Measurements from ENCODE around the gene TMTC3. TPM values are rescaled to one million over a fixed set of nuclear protein-coding genes. Genes with fewer than 3 reads are reported as not detected.

The TMTC3 gene
- polyA plus RNA-seq, 1 of the 3 experiments (the other 2 are of a cell fraction): 2.8 TPM

DNA sequence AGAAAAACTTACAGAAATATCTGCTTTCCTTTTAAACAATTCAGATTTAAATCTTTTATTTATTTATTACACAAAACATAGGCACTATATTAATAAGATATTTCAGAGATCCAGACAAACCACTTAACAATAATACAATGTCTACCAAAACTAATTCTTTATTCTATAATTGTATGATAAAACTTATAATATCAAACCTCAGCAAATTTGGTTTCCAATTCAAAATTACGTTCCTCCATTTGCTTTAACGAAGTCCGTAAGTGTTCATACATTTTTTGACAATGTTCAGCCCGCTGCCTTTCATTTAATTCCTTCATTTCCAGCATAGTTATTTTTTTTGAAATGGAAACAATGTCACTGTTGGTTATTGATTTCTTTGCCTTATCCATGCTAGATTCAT, 48.5 kb upstream of the TMTC3 start:
- DNase-seq: no peak
- 94% methylated on average over 4 of the region's 4 CpGs for WGBS (ENCODE audit: low lambda C conversion rate)
- H2AFZ ChIP-seq (ENCODE audit: low read depth): no peak overlapping the region
- H3K4me2 ChIP-seq: no peak overlapping the region
- no peaks in the 10 kb centered on the region for H3K4me1 ChIP-seq (ENCODE audit: control insufficient read depth in 1 of 2, insufficient read depth in 2 of 2, low read depth in 1 of 2, low read length in 1 of 2)
- POLR2A ChIA-PET: no interaction called here
- H3K9me3 ChIP-seq: no peaks in the 10 kb centered on the region
- H4K20me1 ChIP-seq (ENCODE audit: insufficient read depth): no peaks in the 10 kb centered on the region
- no peaks in the 10 kb centered on the region for H3K27me3 ChIP-seq (ENCODE audit: insufficient read depth)
- CTCF ChIA-PET: no interaction called here
- no peak overlapping the region for H3K27ac ChIP-seq (ENCODE audit: low read depth in 2 of 2, low read length in 1 of 2)
- no peaks in the 10 kb centered on the region for H3K79me2 ChIP-seq (ENCODE audit: insufficient read depth)
- no peaks in the 10 kb centered on the region for H3F3A ChIP-seq (replicated peaks; ENCODE audit: insufficient read depth)
- no peak overlapping the region for H3K4me3 ChIP-seq (ENCODE audit: low read depth in 2 of 2, low read length in 1 of 2)
- no peak overlapping the region for H3K9ac ChIP-seq
- H3K36me3 ChIP-seq (replicated peaks in 1 of 2; ENCODE audit: control insufficient read depth in 1 of 2, insufficient read depth in 2 of 2, low read length in 1 of 2): peaks cover 27 to 31% of the 10 kb centered on the region in 2 experiments
- TF ChIP-seq NFIC (IDR thresholded peaks at IDR 0.05; ENCODE audit: borderline replicate concordance) (no peak), SIN3A (IDR thresholded peaks at IDR 0.05; ENCODE audit: borderline replicate concordance, low read depth, low read length) (no peak), EZH2phosphoT487 (IDR thresholded peaks at IDR 0.05; ENCODE audit: borderline replicate concordance, low read depth) (no peak), YY1 (IDR thresholded peaks at IDR 0.05; ENCODE audit: low read depth) (no peak), RFX5 (IDR thresholded peaks at IDR 0.05; ENCODE audit: low read length) (no peak), CHD2 (IDR thresholded peaks at IDR 0.05; ENCODE audit: low read length, partially characterized antibody) (no peak), EP300 (IDR thresholded peaks at IDR 0.05; ENCODE audit: borderline replicate concordance in 1 of 2, low read depth in 1 of 2, low read length in 1 of 2) (no peak)
- TF ChIP-seq, protein P1, sequence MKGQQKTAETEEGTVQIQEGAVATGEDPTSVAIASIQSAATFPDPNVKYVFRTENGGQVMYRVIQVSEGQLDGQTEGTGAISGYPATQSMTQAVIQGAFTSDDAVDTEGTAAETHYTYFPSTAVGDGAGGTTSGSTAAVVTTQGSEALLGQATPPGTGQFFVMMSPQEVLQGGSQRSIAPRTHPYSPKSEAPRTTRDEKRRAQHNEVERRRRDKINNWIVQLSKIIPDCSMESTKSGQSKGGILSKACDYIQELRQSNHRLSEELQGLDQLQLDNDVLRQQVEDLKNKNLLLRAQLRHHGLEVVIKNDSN (IDR thresholded peaks at IDR 0.05; ENCODE audit: borderline replicate concordance, low read depth): no peak
- TF ChIP-seq, protein P2, sequence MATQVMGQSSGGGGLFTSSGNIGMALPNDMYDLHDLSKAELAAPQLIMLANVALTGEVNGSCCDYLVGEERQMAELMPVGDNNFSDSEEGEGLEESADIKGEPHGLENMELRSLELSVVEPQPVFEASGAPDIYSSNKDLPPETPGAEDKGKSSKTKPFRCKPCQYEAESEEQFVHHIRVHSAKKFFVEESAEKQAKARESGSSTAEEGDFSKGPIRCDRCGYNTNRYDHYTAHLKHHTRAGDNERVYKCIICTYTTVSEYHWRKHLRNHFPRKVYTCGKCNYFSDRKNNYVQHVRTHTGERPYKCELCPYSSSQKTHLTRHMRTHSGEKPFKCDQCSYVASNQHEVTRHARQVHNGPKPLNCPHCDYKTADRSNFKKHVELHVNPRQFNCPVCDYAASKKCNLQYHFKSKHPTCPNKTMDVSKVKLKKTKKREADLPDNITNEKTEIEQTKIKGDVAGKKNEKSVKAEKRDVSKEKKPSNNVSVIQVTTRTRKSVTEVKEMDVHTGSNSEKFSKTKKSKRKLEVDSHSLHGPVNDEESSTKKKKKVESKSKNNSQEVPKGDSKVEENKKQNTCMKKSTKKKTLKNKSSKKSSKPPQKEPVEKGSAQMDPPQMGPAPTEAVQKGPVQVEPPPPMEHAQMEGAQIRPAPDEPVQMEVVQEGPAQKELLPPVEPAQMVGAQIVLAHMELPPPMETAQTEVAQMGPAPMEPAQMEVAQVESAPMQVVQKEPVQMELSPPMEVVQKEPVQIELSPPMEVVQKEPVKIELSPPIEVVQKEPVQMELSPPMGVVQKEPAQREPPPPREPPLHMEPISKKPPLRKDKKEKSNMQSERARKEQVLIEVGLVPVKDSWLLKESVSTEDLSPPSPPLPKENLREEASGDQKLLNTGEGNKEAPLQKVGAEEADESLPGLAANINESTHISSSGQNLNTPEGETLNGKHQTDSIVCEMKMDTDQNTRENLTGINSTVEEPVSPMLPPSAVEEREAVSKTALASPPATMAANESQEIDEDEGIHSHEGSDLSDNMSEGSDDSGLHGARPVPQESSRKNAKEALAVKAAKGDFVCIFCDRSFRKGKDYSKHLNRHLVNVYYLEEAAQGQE (IDR thresholded peaks at IDR 0.05; ENCODE audit: low read depth, low read length): no peak
- TF ChIP-seq, protein P3, sequence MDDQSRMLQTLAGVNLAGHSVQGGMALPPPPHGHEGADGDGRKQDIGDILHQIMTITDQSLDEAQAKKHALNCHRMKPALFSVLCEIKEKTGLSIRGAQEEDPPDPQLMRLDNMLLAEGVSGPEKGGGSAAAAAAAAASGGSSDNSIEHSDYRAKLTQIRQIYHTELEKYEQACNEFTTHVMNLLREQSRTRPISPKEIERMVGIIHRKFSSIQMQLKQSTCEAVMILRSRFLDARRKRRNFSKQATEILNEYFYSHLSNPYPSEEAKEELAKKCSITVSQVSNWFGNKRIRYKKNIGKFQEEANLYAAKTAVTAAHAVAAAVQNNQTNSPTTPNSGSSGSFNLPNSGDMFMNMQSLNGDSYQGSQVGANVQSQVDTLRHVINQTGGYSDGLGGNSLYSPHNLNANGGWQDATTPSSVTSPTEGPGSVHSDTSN (IDR thresholded peaks at IDR 0.05): no peak
- H3K9me2 ChIP-seq: no peaks in the 10 kb centered on the region

DNA sequence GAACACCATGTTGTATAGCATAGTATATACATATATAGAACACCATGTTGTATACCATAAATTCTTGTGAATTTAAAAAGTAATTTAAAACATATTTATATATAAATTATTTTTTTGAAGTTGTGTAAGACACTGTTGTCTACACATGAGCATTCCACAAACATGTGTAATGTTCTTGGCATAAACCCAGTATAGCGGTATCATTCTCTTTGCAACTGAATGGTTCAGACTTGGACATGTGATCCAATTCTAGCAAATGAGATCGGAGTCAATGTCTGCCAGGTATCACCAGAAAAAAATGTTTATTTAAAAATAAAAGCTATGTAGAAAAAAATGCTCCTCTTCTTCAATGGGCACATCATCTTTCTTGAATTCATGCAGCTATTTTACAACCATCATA, 34.1 kb upstream of the TMTC3 start:
- no peaks in the 10 kb centered on the region for H3K9me2 ChIP-seq
- no peak for DNase-seq
- H3K4me2 ChIP-seq: no peak overlapping the region
- H3K9me3 ChIP-seq: no peaks in the 10 kb centered on the region
- ChIA-PET POLR2A (no interaction called here), CTCF (interaction anchor here (0.9 kb wide), 2 partner anchors 886 to 909 kb away, joined by 3 read pairs; no protein-coding TSS in a partner anchor)
- no peaks in the 10 kb centered on the region for H3K27me3 ChIP-seq (ENCODE audit: insufficient read depth)
- no peaks in the 10 kb centered on the region; a peak in 1 of 4 replicates for H3K4me1 ChIP-seq (ENCODE audit: control insufficient read depth in 1 of 2, insufficient read depth in 2 of 2, low read depth in 1 of 2, low read length in 1 of 2)
- no peak overlapping the region for H3K9ac ChIP-seq
- H3K27ac ChIP-seq (ENCODE audit: low read depth in 2 of 2, low read length in 1 of 2): no peak overlapping the region
- H3K4me3 ChIP-seq (ENCODE audit: low read depth in 2 of 2, low read length in 1 of 2): no peak overlapping the region
- H3K79me2 ChIP-seq (ENCODE audit: insufficient read depth): no peaks in the 10 kb centered on the region
- TF ChIP-seq TCF12 (IDR thresholded peaks at IDR 0.05): no peak
- TF ChIP-seq MEF2A (IDR thresholded peaks at IDR 0.05; ENCODE audit: borderline replicate concordance, low read depth): no peak
- TF ChIP-seq MXI1 (IDR thresholded peaks at IDR 0.05; ENCODE audit: low read depth, low read length): no peak
- TF ChIP-seq SIN3A (IDR thresholded peaks at IDR 0.05; ENCODE audit: borderline replicate concordance, low read depth, low read length): no peak
- no peak for TF ChIP-seq SMC3 (IDR thresholded peaks at IDR 0.05; ENCODE audit: low read depth, low read length)
- no peak for TF ChIP-seq FOXJ3 (CRISPR knock-in tag; IDR thresholded peaks at IDR 0.05)
- TF ChIP-seq POLR2AphosphoS5 (IDR thresholded peaks at IDR 0.05; ENCODE audit: low read depth, low read length): no peak
- TF ChIP-seq ELF1 (IDR thresholded peaks at IDR 0.05): no peak
- peaks cover 64 to 77% of the 10 kb centered on the region in 2 experiments for H3K36me3 ChIP-seq (replicated peaks in 1 of 2; ENCODE audit: control insufficient read depth in 1 of 2, insufficient read depth in 2 of 2, low read length in 1 of 2)
- H3F3A ChIP-seq (replicated peaks; ENCODE audit: insufficient read depth): no peaks in the 10 kb centered on the region
- no peaks in the 10 kb centered on the region for H4K20me1 ChIP-seq (ENCODE audit: insufficient read depth)
- no peak overlapping the region for H2AFZ ChIP-seq (ENCODE audit: low read depth)
- 87% methylated on average over 2 of the region's 2 CpGs for WGBS (ENCODE audit: low lambda C conversion rate)

Measured in SK-N-SH (cell line).